Esophagus muscularis mucosa (tissue), 3 donors: Measurements from ENCODE around the gene RAB11FIP3.

Experiments used
- POLR2A ChIP-seq: fragments of 450-650 bp; IDR thresholded peaks from one replicate; pipeline ENCODE4 v1.6.1; 2017; ENCODE audit warnings: antibody characterized with exemption, moderate library complexity, mild to moderate bottlenecking, low read depth
- TF ChIP-seq, protein P1 (sequence below), 3 experiments: fragments of 200-600 bp in 2 of 3; fragments of 450-650 bp in 1 of 3; sonication (generic) in 2 of 3; IDR thresholded peaks; one replicate each; pipeline ENCODE4 v1.5.1; 2017 to 2019; ENCODE audit warnings: antibody characterized with exemption in 3 of 3, mild to moderate bottlenecking in 2 of 3, moderate library complexity in 1 of 3

DNA sequence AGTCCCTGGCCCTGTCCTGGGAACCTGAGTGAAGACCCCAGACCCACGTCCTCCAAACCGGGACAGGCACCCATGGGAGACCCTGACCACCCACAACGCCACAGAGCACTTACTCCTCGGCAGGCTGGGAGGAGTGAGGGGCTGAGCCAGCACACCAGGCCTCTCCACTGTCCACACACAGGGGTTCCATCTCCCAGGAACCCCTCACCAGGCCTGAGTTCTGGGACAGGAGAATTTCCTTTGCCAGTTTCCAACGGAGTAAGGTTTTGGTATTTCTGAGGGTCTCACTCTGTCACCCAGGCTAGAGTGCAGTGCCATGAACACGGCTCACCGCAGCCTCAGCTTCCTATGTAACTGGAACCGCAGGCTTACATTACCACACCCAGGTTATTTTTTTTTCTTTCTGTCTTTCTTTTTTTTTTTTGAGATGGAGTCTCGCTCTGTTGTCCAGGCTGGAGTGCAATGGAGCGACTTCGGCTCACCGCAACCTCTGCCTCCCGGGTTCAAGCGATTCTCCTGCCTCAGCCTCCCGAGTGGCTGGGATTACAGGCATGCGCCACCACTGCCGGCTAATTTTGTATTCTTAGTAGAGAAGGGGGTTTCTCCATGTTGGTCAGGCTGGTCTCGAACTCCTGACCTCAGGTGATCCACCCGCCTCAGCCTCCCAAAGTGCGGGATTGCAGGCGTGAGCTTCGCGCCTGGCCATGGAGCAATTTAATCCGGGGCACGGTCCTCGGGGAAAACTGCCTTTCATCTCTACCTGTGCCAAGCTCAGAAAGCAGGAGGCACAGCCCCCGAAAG is 45.3 kb upstream of the RAB11FIP3 start:
- TF ChIP-seq, protein P1, sequence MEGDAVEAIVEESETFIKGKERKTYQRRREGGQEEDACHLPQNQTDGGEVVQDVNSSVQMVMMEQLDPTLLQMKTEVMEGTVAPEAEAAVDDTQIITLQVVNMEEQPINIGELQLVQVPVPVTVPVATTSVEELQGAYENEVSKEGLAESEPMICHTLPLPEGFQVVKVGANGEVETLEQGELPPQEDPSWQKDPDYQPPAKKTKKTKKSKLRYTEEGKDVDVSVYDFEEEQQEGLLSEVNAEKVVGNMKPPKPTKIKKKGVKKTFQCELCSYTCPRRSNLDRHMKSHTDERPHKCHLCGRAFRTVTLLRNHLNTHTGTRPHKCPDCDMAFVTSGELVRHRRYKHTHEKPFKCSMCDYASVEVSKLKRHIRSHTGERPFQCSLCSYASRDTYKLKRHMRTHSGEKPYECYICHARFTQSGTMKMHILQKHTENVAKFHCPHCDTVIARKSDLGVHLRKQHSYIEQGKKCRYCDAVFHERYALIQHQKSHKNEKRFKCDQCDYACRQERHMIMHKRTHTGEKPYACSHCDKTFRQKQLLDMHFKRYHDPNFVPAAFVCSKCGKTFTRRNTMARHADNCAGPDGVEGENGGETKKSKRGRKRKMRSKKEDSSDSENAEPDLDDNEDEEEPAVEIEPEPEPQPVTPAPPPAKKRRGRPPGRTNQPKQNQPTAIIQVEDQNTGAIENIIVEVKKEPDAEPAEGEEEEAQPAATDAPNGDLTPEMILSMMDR (IDR thresholded peaks at IDR 0.05), result no peak
- TF ChIP-seq POLR2A, result no peak
